ENCODE measurements around the gene FETUB.

The FETUB gene

GRCh38 chr3:186614266-186614596, 26.0 kb upstream of the FETUB start:
- DNase-seq = no peak
- Histone ChIP-seq H3K27ac (ENCODE audit: insufficient read depth in 1 of 2, low read depth in 1 of 2, low read length in 2 of 2, poor library complexity in 1 of 2, severe bottlenecking in 2 of 2) (no peak overlapping the region), H3K9me3 (ENCODE audit: control extremely low read depth in 1 of 5, control insufficient read depth in 4 of 5, insufficient read depth in 2 of 5, low read depth in 1 of 5, low read length in 4 of 5) (no peaks in the 10 kb centered on the region), H3K4me3 (ENCODE audit: control insufficient read depth in 1 of 7, extremely low read depth in 1 of 7, insufficient read depth in 4 of 7, low read depth in 2 of 7, low read length in 6 of 7) (peak overlapping the region in 2 of 7 experiments; percentile 46 to 49), H3K27me3 (replicated peaks in 2 of 5; ENCODE audit: control insufficient read depth in 4 of 5, insufficient read depth in 5 of 5, low read length in 4 of 5) (peaks cover 0 to 17% (median 10%) of the 10 kb centered on the region in 5 experiments), H3K4me1 (ENCODE audit: control extremely low read depth in 1 of 4, control insufficient read depth in 4 of 4, insufficient read depth in 4 of 4, low read length in 3 of 4) (peaks cover 0 to 17% (median 11%) of the 10 kb centered on the region in 4 experiments), H3K36me3 (ENCODE audit: control insufficient read depth in 4 of 4, insufficient read depth in 4 of 4, low read length in 3 of 4) (no peaks in the 10 kb centered on the region)
- ChIA-PET CTCF (interaction anchor here (0.7 to 6.7 kb wide), 25 partner anchors 10 to 372 kb away, joined by 3 to 78 read pairs (median 4); partner anchors contain the start of genes CRYGS, DNAJB11 and HRG), POLR2A (no interaction called here)
- 32% methylated on average over 5 of the region's 6 CpGs for WGBS (ENCODE audit: insufficient coverage)

GRCh38 chr3:186614597-186615483, 25.4 kb upstream of the FETUB start:
- H3K27ac ChIP-seq (ENCODE audit: insufficient read depth in 1 of 2, low read depth in 1 of 2, low read length in 2 of 2, poor library complexity in 1 of 2, severe bottlenecking in 2 of 2) = no peak overlapping the region
- WGBS (ENCODE audit: insufficient coverage) = 33% methylated on average over 13 of the region's 16 CpGs
- H3K4me1 ChIP-seq (ENCODE audit: control extremely low read depth in 1 of 4, control insufficient read depth in 4 of 4, insufficient read depth in 4 of 4, low read length in 3 of 4) = peaks cover 0 to 17% (median 11%) of the 10 kb centered on the region in 4 experiments
- H3K36me3 ChIP-seq (ENCODE audit: control insufficient read depth in 4 of 4, insufficient read depth in 4 of 4, low read length in 3 of 4) = no peaks in the 10 kb centered on the region
- ChIA-PET POLR2A (no interaction called here), CTCF (interaction anchor here (0.7 to 6.7 kb wide), 25 partner anchors 9 to 373 kb away, joined by 3 to 78 read pairs (median 4); partner anchors contain the start of genes CRYGS, DNAJB11 and HRG)
- H3K9me3 ChIP-seq (ENCODE audit: control extremely low read depth in 1 of 5, control insufficient read depth in 4 of 5, insufficient read depth in 2 of 5, low read depth in 1 of 5, low read length in 4 of 5) = no peaks in the 10 kb centered on the region
- DNase-seq = peak; percentile 66 to 81 (median 74)
- peaks cover 0 to 17% (median 10%) of the 10 kb centered on the region in 5 experiments for H3K27me3 ChIP-seq (replicated peaks in 2 of 5; ENCODE audit: control insufficient read depth in 4 of 5, insufficient read depth in 5 of 5, low read length in 4 of 5)
- peak overlapping the region in 2 of 7 experiments; percentile 46 to 49 for H3K4me3 ChIP-seq (ENCODE audit: control insufficient read depth in 1 of 7, extremely low read depth in 1 of 7, insufficient read depth in 4 of 7, low read depth in 2 of 7, low read length in 6 of 7)

GRCh38 chr3:186616299-186616617, 23.9 kb upstream of the FETUB start:
- 98% methylated on average over 5 of the region's 8 CpGs for WGBS (ENCODE audit: insufficient coverage)
- H3K27ac ChIP-seq (ENCODE audit: insufficient read depth in 1 of 2, low read depth in 1 of 2, low read length in 2 of 2, poor library complexity in 1 of 2, severe bottlenecking in 2 of 2) = no peak overlapping the region
- peaks cover 0 to 17% (median 13%) of the 10 kb centered on the region in 5 experiments for H3K27me3 ChIP-seq (replicated peaks in 2 of 5; ENCODE audit: control insufficient read depth in 4 of 5, insufficient read depth in 5 of 5, low read length in 4 of 5)
- no peaks in the 10 kb centered on the region for H3K36me3 ChIP-seq (ENCODE audit: control insufficient read depth in 4 of 4, insufficient read depth in 4 of 4, low read length in 3 of 4)
- ChIA-PET POLR2A (no interaction called here), CTCF (interaction anchor here (0.9 to 6.7 kb wide), 23 partner anchors 10 to 639 kb away, joined by 3 to 78 read pairs (median 6); partner anchors contain the start of gene EIF4A2)
- peaks cover 0 to 17% (median 11%) of the 10 kb centered on the region in 4 experiments for H3K4me1 ChIP-seq (ENCODE audit: control extremely low read depth in 1 of 4, control insufficient read depth in 4 of 4, insufficient read depth in 4 of 4, low read length in 3 of 4)
- no peak overlapping the region for H3K4me3 ChIP-seq (ENCODE audit: control insufficient read depth in 1 of 7, extremely low read depth in 1 of 7, insufficient read depth in 4 of 7, low read depth in 2 of 7, low read length in 6 of 7)
- H3K9me3 ChIP-seq (ENCODE audit: control extremely low read depth in 1 of 5, control insufficient read depth in 4 of 5, insufficient read depth in 2 of 5, low read depth in 1 of 5, low read length in 4 of 5) = no peaks in the 10 kb centered on the region
- DNase-seq = no peak

- DNase-seq = peak; percentile 92 to 96 (median 93)
- ChIA-PET CTCF (interaction anchor here (0.7 to 6.7 kb wide), 38 partner anchors 9 to 675 kb away, joined by 3 to 78 read pairs (median 4); partner anchors contain the start of genes DNAJB11 and EIF4A2), POLR2A (interaction anchor here (0.6 to 0.9 kb wide), 3 partner anchors 32 to 491 kb away, joined by 3 to 4 read pairs (median 3); no protein-coding TSS in a partner anchor)
- H3K36me3 ChIP-seq (ENCODE audit: control insufficient read depth in 4 of 4, insufficient read depth in 4 of 4, low read length in 3 of 4) = no peaks in the 10 kb centered on the region
- H3K4me1 ChIP-seq (ENCODE audit: control extremely low read depth in 1 of 4, control insufficient read depth in 4 of 4, insufficient read depth in 4 of 4, low read length in 3 of 4) = peaks cover 0 to 17% (median 11%) of the 10 kb centered on the region in 4 experiments
- H3K9me3 ChIP-seq (ENCODE audit: control extremely low read depth in 1 of 5, control insufficient read depth in 4 of 5, insufficient read depth in 2 of 5, low read depth in 1 of 5, low read length in 4 of 5) = no peaks in the 10 kb centered on the region
- no peak overlapping the region for H3K27ac ChIP-seq (ENCODE audit: insufficient read depth in 1 of 2, low read depth in 1 of 2, low read length in 2 of 2, poor library complexity in 1 of 2, severe bottlenecking in 2 of 2)
- WGBS (ENCODE audit: insufficient coverage) = 21% methylated on average over 29 of the region's 31 CpGs
- H3K27me3 ChIP-seq (replicated peaks in 2 of 5; ENCODE audit: control insufficient read depth in 4 of 5, insufficient read depth in 5 of 5, low read length in 4 of 5) = peaks cover 0 to 17% (median 10%) of the 10 kb centered on the region in 5 experiments
- peak overlapping the region in 3 of 7 experiments; percentile 11 to 63 (median 50) for H3K4me3 ChIP-seq (ENCODE audit: control insufficient read depth in 1 of 7, extremely low read depth in 1 of 7, insufficient read depth in 4 of 7, low read depth in 2 of 7, low read length in 6 of 7)
These were observed 22.9 kb upstream of the FETUB start for GRCh38 chr3:186617036-186617946.

GRCh38 chr3:186618318-186618938, 21.8 kb upstream of the FETUB start:
- H3K27ac ChIP-seq (ENCODE audit: insufficient read depth in 1 of 2, low read depth in 1 of 2, low read length in 2 of 2, poor library complexity in 1 of 2, severe bottlenecking in 2 of 2) = no peak overlapping the region
- WGBS (ENCODE audit: insufficient coverage) = 100% methylated on average over 6 of the region's 8 CpGs
- DNase-seq = no peak
- H3K27me3 ChIP-seq (replicated peaks in 2 of 5; ENCODE audit: control insufficient read depth in 4 of 5, insufficient read depth in 5 of 5, low read length in 4 of 5) = peaks cover 0 to 17% (median 12%) of the 10 kb centered on the region in 5 experiments
- peaks cover 0 to 17% (median 11%) of the 10 kb centered on the region in 4 experiments for H3K4me1 ChIP-seq (ENCODE audit: control extremely low read depth in 1 of 4, control insufficient read depth in 4 of 4, insufficient read depth in 4 of 4, low read length in 3 of 4)
- POLR2A ChIA-PET = no interaction called here
- no peaks in the 10 kb centered on the region for H3K9me3 ChIP-seq (ENCODE audit: control extremely low read depth in 1 of 5, control insufficient read depth in 4 of 5, insufficient read depth in 2 of 5, low read depth in 1 of 5, low read length in 4 of 5)
- H3K36me3 ChIP-seq (ENCODE audit: control insufficient read depth in 4 of 4, insufficient read depth in 4 of 4, low read length in 3 of 4) = no peaks in the 10 kb centered on the region
- H3K4me3 ChIP-seq (ENCODE audit: control insufficient read depth in 1 of 7, extremely low read depth in 1 of 7, insufficient read depth in 4 of 7, low read depth in 2 of 7, low read length in 6 of 7) = no peak overlapping the region
- CTCF ChIA-PET = interaction anchor here (0.6 to 6.7 kb wide), 7 partner anchors 16 to 202 kb away, joined by 3 to 78 read pairs (median 9); partner anchors contain the start of gene EIF4A2

- no peaks in the 10 kb centered on the region for H3K36me3 ChIP-seq (ENCODE audit: control insufficient read depth in 4 of 4, insufficient read depth in 4 of 4, low read length in 3 of 4)
- CTCF ChIA-PET = interaction anchor here (0.6 to 1.5 kb wide), 3 partner anchors 16 to 209 kb away, joined by 3 to 4 read pairs (median 3); no protein-coding TSS in a partner anchor
- DNase-seq = no peak
- H3K27ac ChIP-seq (ENCODE audit: insufficient read depth in 1 of 2, low read depth in 1 of 2, low read length in 2 of 2, poor library complexity in 1 of 2, severe bottlenecking in 2 of 2) = no peak overlapping the region
- peaks cover 0 to 11% (median 8%) of the 10 kb centered on the region in 4 experiments for H3K4me1 ChIP-seq (ENCODE audit: control extremely low read depth in 1 of 4, control insufficient read depth in 4 of 4, insufficient read depth in 4 of 4, low read length in 3 of 4)
- peaks cover 0 to 17% (median 11%) of the 10 kb centered on the region in 5 experiments for H3K27me3 ChIP-seq (replicated peaks in 2 of 5; ENCODE audit: control insufficient read depth in 4 of 5, insufficient read depth in 5 of 5, low read length in 4 of 5)
- POLR2A ChIA-PET = no interaction called here
- H3K4me3 ChIP-seq (ENCODE audit: control insufficient read depth in 1 of 7, extremely low read depth in 1 of 7, insufficient read depth in 4 of 7, low read depth in 2 of 7, low read length in 6 of 7) = no peak overlapping the region
- H3K9me3 ChIP-seq (ENCODE audit: control extremely low read depth in 1 of 5, control insufficient read depth in 4 of 5, insufficient read depth in 2 of 5, low read depth in 1 of 5, low read length in 4 of 5) = no peaks in the 10 kb centered on the region
- 100% methylated on average over 2 of the region's 5 CpGs for WGBS (ENCODE audit: insufficient coverage)
These were observed 20.4 kb upstream of the FETUB start for GRCh38 chr3:186619787-186620212.

All from common myeloid progenitor, CD34-positive (primary cell).